ENCODE data around the gene KAT6B. TPM values are rescaled to one million over a fixed set of nuclear protein-coding genes. Genes with fewer than 3 reads are reported as not detected.
A peak's percentile ranks its signal among the peaks of the same experiment; 100 is the strongest.

The KAT6B gene
- total and polyA plus RNA-seq, 11 donors: 10.4 to 61.3 (median 42.9) TPM

DNA sequence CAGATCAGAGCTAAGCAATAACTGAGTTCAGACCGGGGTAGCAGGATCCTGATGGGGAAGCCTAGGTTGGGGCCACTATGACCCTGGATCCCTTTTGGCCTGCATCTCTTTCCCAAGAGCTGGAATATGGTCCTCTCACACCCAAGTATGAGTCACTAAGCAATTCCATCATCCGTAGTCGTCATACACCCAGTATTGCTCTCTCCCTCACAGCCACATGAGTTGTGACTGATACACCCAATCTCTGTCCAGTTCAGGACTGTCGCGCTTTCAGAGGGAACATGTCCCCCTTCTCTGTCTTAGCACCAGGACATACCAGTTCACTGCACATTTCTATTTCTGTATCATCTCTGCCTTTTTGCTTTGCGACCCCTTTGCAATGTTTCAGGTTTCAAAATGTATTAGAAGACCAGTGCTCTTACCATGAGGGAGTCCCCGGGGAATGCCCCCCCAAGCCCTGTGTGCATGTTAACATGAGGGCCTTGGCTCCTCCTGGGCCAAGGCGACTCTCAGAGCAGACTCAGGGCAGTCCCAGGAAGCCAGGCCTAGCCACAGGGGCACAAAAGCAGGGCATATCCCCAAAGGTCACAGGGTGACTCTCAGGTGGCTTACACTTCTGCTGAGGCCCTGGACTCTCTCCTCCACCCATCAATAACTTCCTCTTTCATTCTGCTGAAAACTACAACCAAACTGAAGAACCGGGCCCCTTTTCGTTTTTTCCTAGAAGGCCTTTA lies 209.7 kb downstream of the KAT6B start:
- 86 to 91% (median 90%) methylated on average over 10 of the region's 10 CpGs for WGBS, 4 donors
- H3K27ac ChIP-seq: no peak overlapping the region
- H3K4me3 ChIP-seq: no peak overlapping the region
- H3K27me3 ChIP-seq: no peaks in the 10 kb centered on the region
- ATAC-seq: peak in 1 of 4 donors; percentile 13
- H3K36me3 ChIP-seq: peaks cover 0 to 5% (median 0%) of the 10 kb centered on the region in 9 donors
- peaks cover 0 to 33% (median 15%) of the 10 kb centered on the region in 12 donors for H3K4me1 ChIP-seq
- H3K9me3 ChIP-seq: no peaks in the 10 kb centered on the region
- TF ChIP-seq, protein P1, sequence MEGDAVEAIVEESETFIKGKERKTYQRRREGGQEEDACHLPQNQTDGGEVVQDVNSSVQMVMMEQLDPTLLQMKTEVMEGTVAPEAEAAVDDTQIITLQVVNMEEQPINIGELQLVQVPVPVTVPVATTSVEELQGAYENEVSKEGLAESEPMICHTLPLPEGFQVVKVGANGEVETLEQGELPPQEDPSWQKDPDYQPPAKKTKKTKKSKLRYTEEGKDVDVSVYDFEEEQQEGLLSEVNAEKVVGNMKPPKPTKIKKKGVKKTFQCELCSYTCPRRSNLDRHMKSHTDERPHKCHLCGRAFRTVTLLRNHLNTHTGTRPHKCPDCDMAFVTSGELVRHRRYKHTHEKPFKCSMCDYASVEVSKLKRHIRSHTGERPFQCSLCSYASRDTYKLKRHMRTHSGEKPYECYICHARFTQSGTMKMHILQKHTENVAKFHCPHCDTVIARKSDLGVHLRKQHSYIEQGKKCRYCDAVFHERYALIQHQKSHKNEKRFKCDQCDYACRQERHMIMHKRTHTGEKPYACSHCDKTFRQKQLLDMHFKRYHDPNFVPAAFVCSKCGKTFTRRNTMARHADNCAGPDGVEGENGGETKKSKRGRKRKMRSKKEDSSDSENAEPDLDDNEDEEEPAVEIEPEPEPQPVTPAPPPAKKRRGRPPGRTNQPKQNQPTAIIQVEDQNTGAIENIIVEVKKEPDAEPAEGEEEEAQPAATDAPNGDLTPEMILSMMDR (IDR thresholded peaks at IDR 0.05): no peak
- TF ChIP-seq POLR2A (IDR thresholded peaks at IDR 0.05): no peak
- DNase-seq: no peak
- intact Hi-C loops (cut with DNase I): loop anchor here in 3 of 10 donors (5.0 to 10.0 kb wide), 2 partner anchors 56 to 59 kb away; a partner anchor contains a TSS

DNA sequence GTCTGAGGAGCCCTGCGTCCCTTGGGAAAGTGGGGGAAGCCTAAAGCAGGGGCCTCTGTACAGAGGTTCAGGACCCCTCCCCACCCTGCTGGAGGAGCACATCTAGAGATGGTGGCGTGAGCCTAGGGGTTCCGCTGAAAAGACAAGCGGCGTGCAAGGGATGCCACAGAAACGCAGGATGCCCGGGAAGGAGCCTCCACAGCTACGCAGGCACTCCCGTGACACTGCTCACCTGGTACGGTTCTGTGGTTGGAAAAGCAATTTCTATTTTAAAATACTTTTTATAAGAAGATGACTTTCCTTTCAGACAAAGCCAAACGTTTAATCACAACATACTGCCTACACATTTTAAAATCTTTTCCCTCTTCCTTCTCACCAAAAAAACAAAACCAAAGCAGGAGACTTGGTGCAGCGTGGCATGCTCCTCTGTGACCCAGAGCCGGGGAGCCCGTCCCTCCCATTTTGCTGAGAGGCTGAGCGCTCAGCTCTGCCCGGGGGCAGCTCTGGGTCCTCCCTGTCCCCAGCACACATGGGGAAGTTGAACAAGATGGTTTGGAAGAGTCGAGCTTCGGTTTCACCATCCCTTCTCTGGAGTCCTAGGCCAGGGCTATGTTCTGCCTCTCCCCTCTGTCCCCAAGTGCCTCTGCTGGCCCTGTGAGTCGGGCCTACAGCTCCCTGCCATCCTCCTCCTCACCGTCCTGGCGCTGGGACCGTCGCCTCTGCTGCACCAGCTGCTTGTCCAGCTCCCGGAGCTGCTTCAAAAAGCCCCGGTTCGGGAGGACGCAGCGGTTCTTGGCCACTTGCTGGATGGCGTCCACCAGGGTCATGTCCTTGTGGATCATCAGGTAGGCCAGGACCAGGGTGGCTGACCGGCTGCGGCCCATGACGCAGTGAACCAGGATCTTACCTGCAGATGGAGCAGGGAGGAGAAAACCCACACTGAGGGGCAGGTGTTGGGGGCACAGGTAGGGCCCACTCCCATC lies 211.1 kb downstream of the KAT6B start:
- DNase-seq (no peak), ATAC-seq (no peak)
- Histone ChIP-seq H3K27ac (no peak overlapping the region), H3K27me3 (no peaks in the 10 kb centered on the region), H3K4me3 (no peak overlapping the region), H3K4me1 (peaks cover 0 to 33% (median 15%) of the 10 kb centered on the region in 12 donors), H3K36me3 (no peaks in the 10 kb centered on the region), H3K9me3 (no peaks in the 10 kb centered on the region)
- intact Hi-C loops (cut with DNase I): loop anchor here in 3 of 10 donors (5.0 to 10.0 kb wide), 2 partner anchors 55 to 57 kb away; a partner anchor contains a TSS
- no peak for TF ChIP-seq POLR2A (IDR thresholded peaks at IDR 0.05)
- TF ChIP-seq, protein P1 (IDR thresholded peaks at IDR 0.05): no peak
- 94 to 97% (median 95%) methylated on average over 19 to 32 of the region's 32 CpGs for WGBS, 4 donors

DNA sequence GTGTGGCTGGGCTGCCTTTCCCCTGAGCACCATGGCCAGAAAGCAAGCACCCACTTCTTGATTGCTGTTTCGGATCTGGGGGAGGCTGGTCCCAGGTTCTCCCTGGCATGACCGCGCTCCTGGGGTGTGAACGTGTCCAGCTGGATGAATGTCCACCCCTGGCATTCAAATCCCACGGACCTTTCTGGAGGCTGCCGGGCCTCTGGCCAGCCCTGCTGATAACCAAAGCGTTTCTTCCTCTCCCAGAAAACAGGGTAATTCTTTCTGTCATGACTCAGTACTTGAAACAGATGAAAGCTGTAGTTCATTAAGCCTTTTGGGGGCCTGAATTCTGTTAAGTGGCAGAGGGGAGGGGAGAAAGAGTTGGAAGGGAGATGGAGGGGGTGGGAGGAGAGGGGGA lies 211.9 kb downstream of the KAT6B start:
- intact Hi-C loops (cut with DNase I): loop anchor here in 3 of 10 donors (5.0 to 10.0 kb wide), 2 partner anchors 54 to 56 kb away; a partner anchor contains a TSS
- ATAC-seq (peak in 3 of 4 donors; percentile 41 to 68 (median 43)), DNase-seq (peak in 4 of 5 donors; percentile 37 to 70 (median 64))
- Histone ChIP-seq H3K4me1 (peaks cover 0 to 33% (median 15%) of the 10 kb centered on the region in 12 donors), H3K27me3 (no peaks in the 10 kb centered on the region), H3K4me3 (no peak overlapping the region), H3K36me3 (no peaks in the 10 kb centered on the region), H3K27ac (peak overlapping the region in 3 of 12 donors; percentile 26 to 53 (median 49)), H3K9me3 (no peaks in the 10 kb centered on the region)
- TF ChIP-seq, protein P1 (IDR thresholded peaks at IDR 0.05): no peak
- TF ChIP-seq POLR2A (IDR thresholded peaks at IDR 0.05): no peak
- WGBS, 4 donors: 29 to 70% (median 35%) methylated on average over 4 to 7 of the region's 7 CpGs
